GM12873 (cell line): ENCODE data around the gene DENND1B.

Experiments used
- CTCF ChIP-seq: IDR thresholded peaks from 2 replicates; pipeline ENCODE4 v1.5.1; 2012; ENCODE audit warnings: low read depth, mild to moderate bottlenecking, moderate library complexity, low read length, control low read depth; ENCODE audit not compliant: insufficient read depth; ENCODE audit errors: missing control alignments

The DENND1B gene

DNA sequence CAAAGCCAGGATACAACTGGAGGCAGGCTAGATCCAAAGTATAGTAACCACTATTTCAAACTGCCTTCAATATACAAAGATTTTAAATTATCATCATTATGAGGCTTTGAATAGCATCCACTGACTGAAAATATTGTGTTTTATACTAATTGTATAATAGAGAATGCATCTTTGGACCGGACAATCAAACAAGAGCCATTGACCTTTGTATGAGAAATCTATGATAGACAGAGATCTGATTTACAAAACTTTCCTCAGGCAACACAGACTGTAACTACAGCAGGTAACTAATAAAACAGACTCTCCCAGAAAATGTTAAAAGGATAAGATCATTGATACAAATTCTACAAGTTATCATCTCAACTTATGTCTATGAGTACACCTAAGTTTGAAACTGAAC, 152.9 kb downstream of the DENND1B start:
- TF ChIP-seq CTCF = no peak

GRCh38 chr1:197621761-197622160, 153.5 kb downstream of the DENND1B start:
- no peak for TF ChIP-seq CTCF

GRCh38 chr1:197620714-197621163, 154.5 kb downstream of the DENND1B start:
- no peak for TF ChIP-seq CTCF

- TF ChIP-seq CTCF = no peak
Observed at GRCh38 chr1:197619008-197619640, 156.2 kb downstream of the DENND1B start.

GRCh38 chr1:197618061-197618460, 157.2 kb downstream of the DENND1B start:
- no peak for TF ChIP-seq CTCF

DNA sequence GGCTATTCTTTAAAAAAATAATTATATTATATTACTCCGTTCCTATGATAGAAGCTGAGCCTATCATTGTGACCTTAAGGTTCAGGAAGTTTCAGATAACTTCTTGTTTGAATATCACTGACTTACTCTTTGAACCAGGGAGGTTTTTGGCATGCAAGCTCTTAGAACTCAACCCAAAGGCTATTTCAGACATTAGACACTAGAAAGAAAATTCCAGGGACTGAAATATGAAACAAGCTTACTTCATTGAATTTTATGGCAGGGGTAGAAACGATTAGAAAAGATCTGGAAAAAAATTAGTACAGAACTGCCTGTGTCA, 159.6 kb downstream of the DENND1B start:
- no peak for TF ChIP-seq CTCF

DNA sequence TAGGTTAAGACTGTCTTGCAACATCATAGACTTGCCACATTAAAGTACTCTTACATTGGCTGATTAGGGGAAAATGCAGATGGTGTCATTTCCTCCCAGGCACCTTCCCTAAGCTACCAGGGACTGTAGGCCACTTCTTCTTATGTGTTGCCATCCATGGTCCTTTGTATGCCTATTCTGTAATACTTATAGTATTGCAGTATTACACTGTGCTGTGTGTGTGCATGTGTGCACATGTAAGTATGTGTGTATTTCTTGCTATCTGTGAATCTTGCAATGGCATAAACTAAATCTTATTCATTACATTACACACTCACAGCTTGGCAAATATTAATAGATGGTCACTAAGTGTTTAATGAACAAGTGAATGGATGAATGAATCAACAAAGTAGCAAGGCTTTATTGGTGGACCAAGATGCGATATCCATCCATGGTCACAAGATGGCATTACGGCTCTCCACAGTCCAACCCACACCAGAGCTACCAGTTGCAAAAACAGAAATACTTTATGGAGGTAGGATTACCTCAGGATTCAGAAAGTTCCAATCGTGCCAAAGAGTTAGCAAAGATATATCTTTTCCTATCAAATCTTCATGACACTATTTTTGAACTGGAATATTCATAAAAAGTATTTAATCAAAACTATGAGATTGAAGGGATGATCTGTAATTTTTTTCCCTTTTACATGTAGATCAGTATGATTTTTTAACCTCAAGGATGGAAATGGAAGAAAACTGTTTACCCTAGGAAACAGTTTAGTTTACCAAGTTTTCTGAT, 160.2 kb downstream of the DENND1B start:
- TF ChIP-seq CTCF = peak; percentile 64
